Measurements from ENCODE around the gene RPP30. TPM values are rescaled to one million over a fixed set of nuclear protein-coding genes. Genes with fewer than 3 reads are reported as not detected.
"Not testable (repeated sequence)": the region's sequence is repeated elsewhere in the genome, so short reads cannot be mapped to it uniquely, and the experiment has no call there.

RPP30 gene
- total RNA-seq, 1 donor from 2014 or later, result 31.6 TPM

DNA sequence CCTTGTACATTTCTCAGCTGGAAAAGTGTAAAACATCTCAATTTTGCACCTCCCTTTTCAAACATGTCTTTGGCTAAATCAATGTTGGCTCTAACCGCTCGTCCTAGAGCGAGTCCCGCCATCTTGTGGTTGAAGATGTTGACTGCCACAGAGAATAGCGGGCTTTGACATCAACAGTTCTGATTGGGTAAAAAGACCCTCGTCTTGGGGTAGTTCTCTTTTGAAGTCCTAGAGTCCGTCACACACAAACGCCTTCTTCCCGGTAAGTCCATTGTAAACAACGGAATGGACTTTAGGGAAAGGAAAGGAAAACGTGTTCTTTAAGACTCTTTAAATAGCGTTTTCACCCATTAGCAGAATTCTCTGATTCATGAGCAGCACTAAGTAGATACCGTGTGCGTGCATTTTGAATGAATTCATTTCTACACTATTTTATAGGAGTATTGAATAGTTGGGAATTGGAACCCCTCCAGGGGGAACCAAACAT, 452 bp upstream of the RPP30 start:
- peaks cover 10% of the 10 kb centered on the region for H3K36me3 ChIP-seq
- peak overlapping the region; percentile 79 for H3K27ac ChIP-seq (replicated peaks)
- peaks cover 5% of the 10 kb centered on the region for H3K9me3 ChIP-seq (replicated peaks)
- H3K27me3 ChIP-seq (ENCODE audit: low read depth), result peaks cover 19% of the 10 kb centered on the region
- TF ChIP-seq CTCF (IDR thresholded peaks at IDR 0.05; ENCODE audit: borderline replicate concordance), result peak; percentile 65
- H3K4me3 ChIP-seq, result peak overlapping the region; percentile 89
- intact Hi-C loops (cut with micrococcal nuclease), result no loop called here
- DNase-seq, result no peak
- H3K4me1 ChIP-seq, result peaks cover 26% of the 10 kb centered on the region

DNA sequence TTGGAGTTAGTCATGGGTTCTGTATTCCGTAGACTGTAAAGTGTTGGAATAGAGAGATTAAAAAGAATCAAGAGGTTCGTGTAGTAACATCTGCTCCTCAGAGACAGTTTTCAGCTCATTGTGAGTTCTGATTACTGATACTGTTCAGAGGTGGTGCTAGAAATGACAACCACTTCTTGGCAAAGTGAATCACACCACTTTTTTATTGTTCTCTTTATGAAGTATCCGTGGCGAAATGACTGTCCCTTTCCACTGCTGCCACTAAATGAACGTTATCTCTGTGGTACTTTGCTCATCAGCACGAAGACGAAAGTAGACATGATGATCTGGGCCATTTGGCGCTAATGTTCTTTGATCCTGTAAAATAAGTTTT, 860 bp downstream of the RPP30 start:
- no peak for DNase-seq
- Histone ChIP-seq H3K36me3 (peaks cover 23% of the 10 kb centered on the region), H3K27ac (replicated peaks) (no peak overlapping the region), H3K9me3 (replicated peaks) (peaks cover 5% of the 10 kb centered on the region), H3K4me3 (peak overlapping the region; percentile 89), H3K4me1 (peaks cover 26% of the 10 kb centered on the region), H3K27me3 (ENCODE audit: low read depth) (peaks cover 11% of the 10 kb centered on the region)
- intact Hi-C loops (cut with micrococcal nuclease), result no loop called here
- no peak for TF ChIP-seq CTCF (IDR thresholded peaks at IDR 0.05; ENCODE audit: borderline replicate concordance)

- no peaks in the 10 kb centered on the region for H3K4me1 ChIP-seq
- H3K4me3 ChIP-seq, result no peak overlapping the region
- no peaks in the 10 kb centered on the region for H3K9me3 ChIP-seq (replicated peaks)
- no peak for TF ChIP-seq CTCF (IDR thresholded peaks at IDR 0.05; ENCODE audit: borderline replicate concordance)
- intact Hi-C loops (cut with micrococcal nuclease), result no loop called here
- H3K27ac ChIP-seq (replicated peaks), result no peak overlapping the region
- H3K27me3 ChIP-seq (ENCODE audit: low read depth), result no peaks in the 10 kb centered on the region
- peaks cover 65% of the 10 kb centered on the region for H3K36me3 ChIP-seq
- no peak for DNase-seq
Measured at GRCh38 chr10:90879062-90879461, 7.3 kb downstream of the RPP30 start.

DNA sequence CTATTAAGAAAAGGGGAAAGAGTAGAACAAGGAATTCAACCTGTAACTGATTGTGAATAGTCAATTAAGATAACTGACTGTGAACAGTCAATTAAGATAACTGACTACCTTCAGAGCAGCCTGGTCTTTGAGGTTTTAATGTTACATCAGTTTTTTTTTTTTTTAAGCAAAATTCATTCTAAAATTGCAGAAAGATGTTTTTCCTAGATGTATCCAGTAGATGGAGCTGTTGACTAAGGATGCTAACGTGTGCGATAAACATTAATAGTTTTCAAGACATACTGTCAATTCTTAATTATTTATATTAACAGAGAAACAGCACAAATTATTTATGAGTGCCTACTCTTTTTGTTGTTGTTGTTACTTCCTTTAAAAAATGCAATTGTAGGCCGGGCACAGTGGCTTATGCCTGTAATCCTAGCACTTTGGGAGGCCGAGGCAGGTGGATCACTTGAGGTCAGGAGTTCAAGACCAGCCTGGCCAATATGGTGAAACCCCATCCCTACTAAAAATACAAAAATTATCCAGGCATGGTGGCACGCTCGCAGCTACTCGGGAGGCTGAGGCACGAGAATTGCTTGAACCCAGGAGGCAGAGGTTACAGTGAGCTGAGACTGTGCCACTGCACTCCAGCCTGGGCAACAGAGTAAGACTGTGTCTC, 8.4 kb downstream of the RPP30 start:
- intact Hi-C loops (cut with micrococcal nuclease); H3K9me3 ChIP-seq (replicated peaks); H3K4me1 ChIP-seq; H3K27me3 ChIP-seq (ENCODE audit: low read depth); DNase-seq; H3K27ac ChIP-seq (replicated peaks); H3K4me3 ChIP-seq: not testable (repeated sequence)
- peaks cover 65% of the 10 kb centered on the region for H3K36me3 ChIP-seq
- TF ChIP-seq CTCF (IDR thresholded peaks at IDR 0.05; ENCODE audit: borderline replicate concordance), result peak; percentile 79

DNA sequence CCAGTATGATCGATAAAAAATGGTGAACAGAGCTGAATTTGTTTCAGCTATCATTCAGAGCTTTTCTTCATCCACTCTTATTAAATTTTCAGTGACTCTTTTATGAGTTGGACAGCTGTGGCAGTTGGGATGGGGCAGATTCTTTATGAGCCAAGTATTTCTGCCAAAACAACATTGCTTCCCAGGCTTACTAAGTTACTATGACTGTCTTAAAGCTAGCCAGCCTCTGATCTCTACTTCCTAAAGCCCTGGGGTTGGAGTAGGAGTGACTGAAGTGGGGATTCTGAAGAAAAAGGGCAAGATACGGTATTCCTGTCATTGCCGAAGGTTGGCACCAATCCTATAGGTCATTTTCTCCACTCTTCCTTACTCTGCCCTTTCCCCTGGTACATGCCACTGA, 12.7 kb downstream of the RPP30 start:
- Histone ChIP-seq H3K9me3 (replicated peaks) (no peaks in the 10 kb centered on the region), H3K4me1 (no peaks in the 10 kb centered on the region), H3K27me3 (ENCODE audit: low read depth) (no peaks in the 10 kb centered on the region), H3K27ac (replicated peaks) (no peak overlapping the region), H3K36me3 (peaks cover 63% of the 10 kb centered on the region), H3K4me3 (no peak overlapping the region)
- TF ChIP-seq CTCF (IDR thresholded peaks at IDR 0.05; ENCODE audit: borderline replicate concordance), result no peak
- DNase-seq, result no peak
- intact Hi-C loops (cut with micrococcal nuclease), result no loop called here
